Right hindlimb (tissue), 1 donor: ENCODE data around the gene POLG2.
"Not testable (repeated sequence)": the region's sequence is repeated elsewhere in the genome, so short reads cannot be mapped to it uniquely, and the experiment has no call there.

Experiments used
- DNase-seq: peaks from one replicate; pipeline ENCODE4 v3.0.0-alpha.2; 2018

The POLG2 gene

GRCh38 chr17:64480951-64481350 is 15.9 kb downstream of the POLG2 start:
- no peak for DNase-seq

- DNase-seq, result no peak
These were observed 19.0 kb downstream of the POLG2 start for GRCh38 chr17:64477849-64478248.

DNA sequence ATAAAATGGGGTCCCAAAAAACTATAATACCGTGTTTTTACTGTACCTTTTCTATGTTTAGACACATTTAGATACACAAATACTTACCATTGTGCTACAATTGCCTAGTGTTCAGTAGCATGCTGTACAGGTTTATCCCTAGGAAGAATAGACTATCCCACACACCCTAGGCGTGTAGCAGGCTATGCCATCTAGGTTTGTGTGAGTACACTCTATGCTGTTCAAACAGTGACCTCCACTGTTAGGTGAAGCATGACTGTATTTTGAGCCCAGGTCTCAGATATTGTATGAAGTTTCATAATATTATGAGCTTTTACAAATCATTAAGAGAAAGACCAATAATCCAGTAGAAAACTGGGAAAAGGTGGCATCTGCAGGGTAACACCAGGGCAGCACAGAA is 24.3 kb downstream of the POLG2 start:
- DNase-seq, result no peak

GRCh38 chr17:64471440-64471839 is 25.4 kb downstream of the POLG2 start:
- no peak for DNase-seq

DNA sequence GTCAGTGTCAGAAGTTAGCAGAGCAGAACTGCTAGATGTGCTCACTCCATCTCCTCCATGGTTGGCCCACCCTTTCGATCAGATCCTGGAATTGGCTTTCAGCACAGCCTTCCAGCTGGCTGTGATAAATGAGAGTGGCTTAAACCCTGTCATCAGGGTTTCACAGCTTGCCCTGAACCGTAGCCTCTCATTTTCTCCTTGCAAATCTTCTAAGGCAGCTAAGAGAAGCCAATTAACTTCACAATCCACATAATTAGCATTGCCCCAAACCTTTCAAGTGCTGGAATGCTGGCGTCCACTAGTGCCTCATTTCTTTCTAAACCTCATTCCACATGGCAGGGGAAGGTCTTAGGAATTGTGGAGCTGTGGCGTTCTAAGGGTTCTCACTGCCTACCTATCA is 26.2 kb downstream of the POLG2 start:
- peak; percentile 30 for DNase-seq

GRCh38 chr17:64466834-64467233 is 30.0 kb downstream of the POLG2 start:
- not testable (repeated sequence) for DNase-seq

DNA sequence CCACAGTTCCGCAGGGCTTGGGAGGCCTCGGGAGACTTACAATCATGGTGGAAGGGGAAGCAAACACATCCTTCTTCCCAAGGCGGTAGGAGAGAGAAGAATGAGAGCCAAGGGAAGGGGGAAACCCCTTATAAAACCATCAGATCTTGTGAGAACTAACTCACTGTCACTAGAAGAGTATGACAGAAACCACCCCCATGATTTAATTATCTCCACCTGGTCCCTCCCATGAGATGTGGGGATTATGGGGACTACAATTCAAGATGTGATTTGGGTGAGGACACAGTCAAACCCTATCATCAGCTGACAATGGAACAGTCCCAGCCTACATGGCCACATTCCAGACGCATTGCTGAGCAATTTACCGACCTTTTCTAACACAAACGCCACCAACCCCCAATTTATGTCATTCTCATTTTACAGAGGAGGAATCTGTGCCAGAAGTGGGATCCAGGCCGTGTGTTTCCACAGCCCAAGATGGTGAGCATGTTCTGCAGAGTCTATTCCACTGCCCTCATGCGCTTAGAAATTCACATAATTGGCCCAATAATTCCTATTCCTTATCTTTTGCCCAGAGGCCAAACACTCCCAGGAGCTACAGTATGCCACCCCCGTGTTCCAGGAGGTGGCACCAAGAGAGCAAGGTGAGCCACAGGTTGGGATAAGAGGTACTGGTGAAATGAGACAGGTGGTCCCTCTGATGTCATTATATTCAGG is 30.7 kb downstream of the POLG2 start:
- DNase-seq, result no peak

- DNase-seq, result no peak
These were observed 35.1 kb downstream of the POLG2 start for GRCh38 chr17:64461788-64462187.

DNA sequence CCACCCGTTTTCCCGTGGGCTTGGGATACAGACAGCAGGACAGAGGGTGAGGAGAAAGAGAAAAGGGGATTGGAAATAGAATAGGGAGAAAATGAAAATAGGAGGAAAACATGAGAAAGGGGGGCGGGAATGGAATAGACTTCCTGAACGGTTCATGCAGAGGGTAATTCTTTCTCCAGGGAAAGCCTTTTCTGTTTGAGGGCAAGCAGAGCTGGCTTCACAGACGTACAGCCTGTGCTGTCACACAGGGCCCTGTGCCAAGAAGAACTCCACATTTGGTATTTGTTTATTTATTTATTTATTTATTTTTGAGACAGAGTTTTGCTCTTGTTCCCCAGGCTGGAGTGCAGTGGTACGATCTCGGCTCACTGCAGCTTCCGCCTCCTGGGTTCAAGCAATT is 35.9 kb downstream of the POLG2 start:
- peak; percentile 56 for DNase-seq

- not testable (repeated sequence) for DNase-seq
These were observed 37.0 kb downstream of the POLG2 start for GRCh38 chr17:64459818-64460217.

DNA sequence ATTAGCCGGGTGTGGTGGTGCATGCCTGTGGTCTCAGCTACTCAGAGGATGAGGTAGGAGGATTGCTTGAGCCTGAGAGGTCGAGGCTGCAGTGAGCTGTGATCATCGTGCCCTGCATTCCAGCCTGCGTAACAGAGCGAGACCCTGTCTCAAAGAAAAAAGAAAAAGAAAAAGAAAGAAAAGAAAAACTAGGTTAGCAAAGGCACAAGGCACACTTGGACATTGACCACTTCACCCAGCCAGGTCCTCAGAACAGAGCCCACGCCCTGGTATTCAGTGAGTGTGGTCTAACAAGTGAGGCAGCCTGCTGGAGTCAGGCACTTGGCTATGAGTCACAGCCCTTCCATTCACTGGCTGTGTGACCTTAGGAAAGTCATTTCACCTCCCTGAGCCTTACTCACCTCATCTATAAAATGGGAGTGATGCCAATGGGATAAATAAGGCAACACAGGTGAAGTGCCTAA is 37.5 kb downstream of the POLG2 start:
- DNase-seq, result no peak

GRCh38 chr17:64458756-64459155 is 38.1 kb downstream of the POLG2 start:
- no peak for DNase-seq

GRCh38 chr17:64457156-64457555 is 39.7 kb downstream of the POLG2 start:
- no peak for DNase-seq

DNA sequence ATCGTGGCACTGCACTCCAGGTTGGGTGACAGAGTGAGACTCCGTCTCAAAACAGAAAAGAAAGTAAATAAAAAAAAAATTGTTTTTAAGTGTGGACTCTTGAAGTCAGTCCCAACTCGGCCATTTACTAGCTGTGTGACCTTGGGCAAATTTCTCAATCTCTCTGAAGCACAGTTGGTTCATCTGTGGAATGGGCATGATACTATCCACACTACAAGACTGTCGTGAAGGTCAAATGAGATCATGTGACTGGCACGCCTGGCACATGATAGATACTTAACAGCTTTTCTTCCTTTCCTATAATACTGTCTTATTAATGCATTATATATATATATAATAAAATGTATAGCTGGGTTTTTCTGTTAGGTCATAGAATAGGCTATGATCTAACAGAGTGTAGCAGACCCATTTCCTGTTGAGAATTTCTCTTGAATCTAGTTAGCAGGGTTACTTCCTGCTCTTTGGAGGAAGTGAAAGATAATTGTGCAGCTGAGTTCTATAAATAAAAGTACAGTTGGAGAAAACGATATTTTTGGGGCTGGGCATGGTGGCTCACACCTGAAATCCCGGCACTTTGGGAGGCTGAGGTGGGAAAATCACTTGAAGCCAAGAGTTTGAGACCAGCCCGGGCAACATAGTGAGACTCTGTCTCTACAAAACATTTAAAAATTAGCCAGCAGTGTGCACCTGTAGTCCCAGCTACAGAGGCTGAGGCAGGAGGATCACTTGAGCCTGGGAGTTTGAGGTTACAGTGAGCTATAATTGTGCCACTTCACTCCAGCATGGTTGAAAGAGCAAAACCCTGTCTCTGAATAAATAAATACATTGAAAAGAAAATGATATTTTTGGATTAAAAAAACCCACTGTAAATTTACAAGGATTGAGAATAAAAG is 40.6 kb downstream of the POLG2 start:
- DNase-seq, result no peak

GRCh38 chr17:64449545-64449944 is 47.3 kb downstream of the POLG2 start:
- no peak for DNase-seq

DNA sequence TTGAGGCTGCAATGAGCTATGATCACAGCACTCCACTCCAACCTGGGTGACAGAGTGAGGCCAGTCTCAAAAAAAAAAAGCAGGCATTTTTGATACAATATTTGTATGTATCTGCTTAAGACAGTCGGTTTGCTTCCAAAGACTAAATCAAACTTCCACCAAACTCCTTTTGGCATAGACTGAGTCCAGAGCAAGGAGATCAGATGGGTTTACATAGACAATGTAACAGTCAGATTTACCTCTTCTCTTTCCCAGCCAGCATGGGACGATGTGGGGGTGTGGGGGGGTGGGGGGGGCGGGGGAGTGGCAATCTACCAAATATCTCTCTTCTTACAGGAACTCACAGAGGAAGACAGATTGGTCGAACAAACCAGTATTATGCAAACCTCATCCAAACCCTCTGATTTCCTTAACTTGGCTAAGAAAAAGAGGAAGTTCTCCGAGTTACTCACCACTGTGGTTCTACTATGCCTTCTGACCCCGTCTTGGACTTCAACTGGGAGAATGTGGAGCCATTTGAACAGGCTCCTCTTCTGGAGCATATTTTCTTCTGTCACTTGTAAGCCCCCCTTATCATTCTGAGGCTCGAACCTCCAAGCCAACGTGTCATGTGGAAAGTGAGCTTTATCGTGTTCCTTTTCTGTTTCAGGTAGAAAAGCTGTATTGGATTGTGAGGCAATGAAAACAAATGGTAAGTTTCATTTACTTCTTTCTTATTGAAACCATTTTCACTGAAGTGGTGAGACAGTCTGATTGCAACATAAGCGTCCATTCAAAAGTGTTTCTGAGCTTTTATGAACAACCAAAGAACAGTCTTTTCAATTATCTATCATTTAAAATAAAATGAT is 48.0 kb downstream of the POLG2 start, which contains the start of gene MILR1:
Gene MILR1, plus strand, starts transcription at position 451 of the 848 bp plus-strand sequence. Its CDS starts 54 bp downstream, at position 505.
- DNase-seq, result peak; percentile 34

- DNase-seq, result no peak
These were observed 49.3 kb downstream of the POLG2 start for GRCh38 chr17:64447526-64447925.

DNA sequence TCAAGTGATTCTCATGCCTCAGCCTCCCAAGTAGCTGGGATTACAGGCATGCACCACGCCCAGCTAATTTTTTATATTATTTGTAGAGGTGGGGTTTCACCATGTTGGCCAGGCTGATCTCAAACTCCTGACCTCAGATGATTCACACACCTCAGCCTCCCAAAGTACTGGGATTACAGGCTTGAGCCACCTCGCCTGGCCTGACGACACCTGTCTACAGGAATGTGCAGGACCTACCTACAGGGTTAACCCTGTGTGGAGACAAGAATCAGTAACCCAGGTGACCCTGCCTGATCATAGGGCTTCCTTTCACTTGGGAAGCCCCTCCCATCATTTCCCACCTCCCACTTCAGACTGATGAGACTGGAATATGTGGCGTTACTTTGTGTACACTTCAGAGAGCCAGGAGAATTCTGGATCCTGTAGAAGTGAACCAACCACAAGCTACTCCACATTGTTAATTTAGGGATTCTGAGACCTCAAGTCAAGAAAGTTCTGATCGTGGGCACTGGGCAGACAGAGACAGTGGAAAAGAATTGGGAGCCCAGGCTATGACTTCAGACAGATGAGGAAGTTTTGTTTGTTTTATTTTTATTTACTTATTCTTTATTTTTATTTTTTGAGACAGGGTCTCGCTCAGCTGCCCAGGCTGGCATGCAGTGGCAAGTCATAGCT is 53.6 kb downstream of the POLG2 start:
- no peak for DNase-seq

GRCh38 chr17:64442541-64442971 is 54.3 kb downstream of the POLG2 start:
- DNase-seq, result no peak

- DNase-seq, result peak; percentile 62
These were observed 54.9 kb downstream of the POLG2 start for GRCh38 chr17:64441772-64442540.

DNA sequence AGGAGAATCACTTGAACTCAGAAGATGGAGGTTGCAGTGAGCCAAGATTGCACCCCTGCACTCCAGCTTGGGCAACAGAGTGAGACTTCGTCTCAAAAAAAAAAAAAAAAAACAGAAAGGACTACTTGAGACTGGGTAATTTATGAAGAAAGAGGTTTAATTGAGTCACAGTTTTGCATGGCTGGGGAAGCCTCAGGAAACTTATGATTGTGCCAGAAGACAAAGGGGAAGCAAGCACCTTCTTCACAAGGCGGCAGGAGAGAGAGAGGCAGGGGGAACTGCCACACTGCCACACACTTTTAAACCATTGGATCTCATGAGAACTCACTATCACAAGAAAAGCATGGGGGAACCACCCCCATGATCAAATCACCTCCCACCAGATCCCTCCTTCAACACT is 56.9 kb downstream of the POLG2 start:
- DNase-seq, result no peak
